Vagina (tissue), 2 donors: ENCODE data around the gene MAP3K20.

Experiments used
- POLR2AphosphoS5 ChIP-seq, 2 donors: sonication (generic); formaldehyde crosslinking; IDR thresholded peaks; one replicate each; pipeline ENCODE4 v1.9.0; 2017; ENCODE audit warnings: antibody characterized with exemption in 2 of 2, mild to moderate bottlenecking in 2 of 2, low read depth in 1 of 2; ENCODE audit not compliant: insufficient read depth in 1 of 2
- TF ChIP-seq, protein P1 (sequence below), 3 experiments: fragments of 450-650 bp in 2 of 3; fragments of 200-600 bp in 1 of 3; sonication (generic) in 1 of 3; IDR thresholded peaks; one replicate each; pipeline ENCODE4 v1.5.1; 2017 to 2019; ENCODE audit warnings: antibody characterized with exemption in 3 of 3, mild to moderate bottlenecking in 2 of 3, moderate library complexity in 2 of 3

DNA sequence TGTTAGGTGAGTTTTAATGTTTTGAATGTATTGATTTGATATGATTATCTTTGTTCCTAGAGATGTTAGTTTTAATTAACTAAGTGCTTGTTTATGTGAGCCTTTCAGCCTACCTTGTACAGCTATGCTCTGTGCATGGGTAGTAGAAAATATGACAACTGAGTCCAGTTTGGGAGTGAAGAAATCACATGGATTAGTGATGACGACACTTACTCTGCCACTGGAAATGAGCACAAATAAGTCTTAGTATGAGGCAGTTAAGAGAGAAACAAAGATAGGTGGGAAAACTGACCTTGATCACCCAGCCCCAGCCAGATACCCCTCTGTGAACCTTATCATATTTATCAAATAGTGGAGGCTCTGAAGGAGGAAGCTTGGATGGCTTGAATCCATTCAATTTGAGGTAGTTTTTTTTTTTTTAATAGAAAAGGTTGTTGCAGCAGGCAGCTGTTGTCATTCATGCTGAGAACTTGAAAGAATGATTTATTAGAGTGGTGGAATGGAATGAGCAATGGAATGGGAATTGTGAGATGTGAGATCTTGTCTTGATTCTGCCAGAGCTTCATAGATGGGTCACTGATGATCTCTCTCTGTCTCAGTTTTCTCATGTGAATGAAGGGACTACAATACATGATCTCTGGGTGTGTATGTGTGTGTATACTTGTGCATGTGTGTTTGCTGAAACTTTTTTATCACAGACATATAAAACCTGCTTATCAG lies 96.4 kb downstream of the MAP3K20 start:
- TF ChIP-seq, protein P1, sequence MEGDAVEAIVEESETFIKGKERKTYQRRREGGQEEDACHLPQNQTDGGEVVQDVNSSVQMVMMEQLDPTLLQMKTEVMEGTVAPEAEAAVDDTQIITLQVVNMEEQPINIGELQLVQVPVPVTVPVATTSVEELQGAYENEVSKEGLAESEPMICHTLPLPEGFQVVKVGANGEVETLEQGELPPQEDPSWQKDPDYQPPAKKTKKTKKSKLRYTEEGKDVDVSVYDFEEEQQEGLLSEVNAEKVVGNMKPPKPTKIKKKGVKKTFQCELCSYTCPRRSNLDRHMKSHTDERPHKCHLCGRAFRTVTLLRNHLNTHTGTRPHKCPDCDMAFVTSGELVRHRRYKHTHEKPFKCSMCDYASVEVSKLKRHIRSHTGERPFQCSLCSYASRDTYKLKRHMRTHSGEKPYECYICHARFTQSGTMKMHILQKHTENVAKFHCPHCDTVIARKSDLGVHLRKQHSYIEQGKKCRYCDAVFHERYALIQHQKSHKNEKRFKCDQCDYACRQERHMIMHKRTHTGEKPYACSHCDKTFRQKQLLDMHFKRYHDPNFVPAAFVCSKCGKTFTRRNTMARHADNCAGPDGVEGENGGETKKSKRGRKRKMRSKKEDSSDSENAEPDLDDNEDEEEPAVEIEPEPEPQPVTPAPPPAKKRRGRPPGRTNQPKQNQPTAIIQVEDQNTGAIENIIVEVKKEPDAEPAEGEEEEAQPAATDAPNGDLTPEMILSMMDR (IDR thresholded peaks at IDR 0.05): no peak
- TF ChIP-seq POLR2AphosphoS5 (IDR thresholded peaks at IDR 0.05; ENCODE audit: insufficient read depth in 1 of 2, low read depth in 1 of 2): no peak
